Right forelimb (tissue), 1 donor: Measurements from ENCODE around the gene SORT1.
"Not testable (repeated sequence)": the region's sequence is repeated elsewhere in the genome, so short reads cannot be mapped to it uniquely, and the experiment has no call there.

Experiments used
- DNase-seq: peaks from one replicate; pipeline ENCODE4 v3.0.0-alpha.2; 2018

SORT1 gene

DNA sequence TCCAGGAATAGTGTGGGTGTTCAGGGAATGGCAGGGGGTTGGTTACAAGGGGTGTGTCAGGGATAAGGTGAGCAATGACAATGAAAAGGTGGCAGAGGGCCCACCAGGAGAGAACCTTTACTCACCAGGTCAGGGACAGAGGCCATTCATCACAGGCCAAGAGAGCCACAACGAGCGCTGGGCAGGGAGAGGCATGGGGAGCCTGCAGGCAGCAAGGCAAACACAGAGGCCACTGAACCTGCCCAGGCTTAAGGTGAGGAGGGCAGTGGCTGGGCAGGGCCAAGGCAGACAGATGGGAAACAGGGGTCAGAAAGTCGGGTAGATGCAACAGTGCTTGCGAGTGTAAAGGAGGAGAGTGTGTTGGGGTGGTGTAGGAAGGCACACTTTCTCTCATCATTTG is 62.6 kb downstream of the SORT1 start:
- no peak for DNase-seq

DNA sequence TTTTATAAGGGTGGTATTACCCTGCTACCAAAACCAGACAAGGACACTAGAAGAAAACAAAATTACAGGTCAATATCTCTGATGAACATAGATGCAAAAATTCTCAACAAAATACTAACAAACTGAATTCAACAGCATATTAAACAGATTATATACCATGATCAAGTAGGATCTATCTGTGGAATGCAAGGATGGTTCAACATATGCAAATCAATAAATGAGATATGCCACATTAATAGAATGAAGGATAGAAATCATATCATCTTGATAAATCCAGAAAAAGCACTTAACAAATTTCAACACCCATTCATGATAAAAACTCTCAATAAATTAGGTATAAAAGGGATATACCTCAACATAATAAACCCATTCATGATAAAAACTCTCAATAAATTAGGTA is 66.6 kb downstream of the SORT1 start:
- DNase-seq = no peak

DNA sequence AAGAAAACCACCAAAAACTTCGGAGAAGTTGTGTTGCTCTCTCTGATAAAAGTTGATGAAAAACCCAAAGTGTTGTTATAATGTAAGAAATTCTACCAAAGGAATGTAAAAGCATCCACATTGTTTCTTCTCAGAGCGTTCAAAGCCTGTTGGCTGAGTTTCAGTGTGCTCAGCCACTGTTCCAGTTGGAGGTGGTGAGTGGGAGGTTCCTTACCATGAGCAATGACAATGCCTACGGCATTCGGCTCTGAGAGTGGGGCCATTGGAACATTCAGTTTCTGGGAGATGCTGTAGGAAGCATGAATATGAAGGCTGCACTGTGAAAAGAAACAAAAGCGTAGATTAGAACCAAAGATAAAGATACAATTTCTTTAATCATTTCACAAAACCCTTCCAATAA is 70.4 kb downstream of the SORT1 start:
- DNase-seq = no peak

DNA sequence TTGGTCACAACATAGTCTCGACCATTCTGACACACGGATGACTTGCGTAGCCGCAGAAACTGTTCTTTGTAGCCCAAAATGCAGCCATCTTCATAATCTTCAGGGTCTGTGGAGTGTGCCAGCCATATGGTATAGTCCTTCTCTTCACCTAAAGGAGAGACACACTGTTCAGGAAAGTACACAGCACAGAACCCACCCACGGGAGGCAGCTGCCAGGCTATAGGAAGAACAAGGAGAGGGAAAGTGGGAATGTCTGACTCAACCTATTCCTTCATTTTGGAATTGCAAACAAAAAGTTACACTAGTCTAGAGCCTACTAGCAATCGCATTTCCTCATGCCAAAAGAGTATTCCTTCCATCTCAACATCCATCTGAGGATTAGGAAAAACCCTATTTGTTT is 74.7 kb downstream of the SORT1 start:
- DNase-seq = no peak

DNA sequence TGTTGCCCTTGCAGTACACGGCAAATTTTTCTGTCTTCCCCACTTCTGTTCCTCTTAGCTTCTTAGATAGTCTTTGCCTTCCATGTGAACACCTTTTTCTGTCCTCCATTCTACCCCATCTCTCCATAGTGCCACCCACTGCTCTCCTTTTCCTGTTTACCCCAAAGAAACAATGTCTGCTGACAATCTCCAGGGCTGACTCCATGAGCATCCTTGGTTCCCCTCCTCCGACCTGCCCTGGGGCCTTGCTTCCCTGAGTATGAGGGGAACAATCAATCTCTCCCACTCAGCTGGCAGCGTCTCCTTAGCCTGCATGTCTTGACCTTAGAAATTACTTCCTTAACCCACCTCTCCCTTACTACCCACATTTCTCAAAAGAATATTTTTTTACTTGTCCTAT is 78.6 kb downstream of the SORT1 start:
- DNase-seq = peak; percentile 9

DNA sequence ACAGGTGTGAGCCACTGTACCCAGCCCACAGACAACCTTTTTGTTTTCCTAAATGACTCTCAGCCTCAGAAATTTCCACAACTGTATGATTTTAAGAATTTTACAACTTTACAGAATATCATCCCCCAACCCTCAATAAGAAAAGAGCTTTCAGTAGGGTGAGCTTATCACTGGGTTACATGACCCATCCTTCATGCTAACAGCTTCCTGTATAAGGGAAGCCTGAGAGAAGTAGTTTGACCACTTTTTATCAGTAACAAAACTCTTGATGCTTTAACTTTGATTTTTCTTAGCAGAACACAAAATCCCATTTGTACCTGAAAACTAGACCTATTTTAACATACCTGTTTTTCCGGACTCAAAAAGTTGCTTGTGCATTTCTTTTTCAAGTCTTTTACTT is 81.2 kb downstream of the SORT1 start:
- DNase-seq = no peak

DNA sequence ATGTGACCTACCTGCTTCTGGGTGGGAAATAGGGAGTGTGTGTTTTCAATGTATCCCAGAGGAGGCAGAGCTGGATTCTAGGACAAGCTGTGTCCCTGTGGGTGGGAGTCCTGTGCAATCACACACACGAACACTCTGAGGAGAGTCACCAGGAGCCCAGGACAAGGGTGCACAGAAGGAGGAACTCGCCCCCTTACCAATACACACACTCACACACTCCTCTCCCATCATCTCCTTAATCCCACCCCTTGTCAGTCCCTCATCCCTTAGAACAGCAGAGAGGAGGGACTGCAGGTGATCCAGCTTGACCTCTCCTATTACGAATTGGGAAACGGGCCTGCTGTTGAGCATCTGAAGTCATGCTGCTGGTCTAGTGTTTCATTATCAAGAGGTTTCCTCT is 82.4 kb downstream of the SORT1 start:
- peak; percentile 9 for DNase-seq

DNA sequence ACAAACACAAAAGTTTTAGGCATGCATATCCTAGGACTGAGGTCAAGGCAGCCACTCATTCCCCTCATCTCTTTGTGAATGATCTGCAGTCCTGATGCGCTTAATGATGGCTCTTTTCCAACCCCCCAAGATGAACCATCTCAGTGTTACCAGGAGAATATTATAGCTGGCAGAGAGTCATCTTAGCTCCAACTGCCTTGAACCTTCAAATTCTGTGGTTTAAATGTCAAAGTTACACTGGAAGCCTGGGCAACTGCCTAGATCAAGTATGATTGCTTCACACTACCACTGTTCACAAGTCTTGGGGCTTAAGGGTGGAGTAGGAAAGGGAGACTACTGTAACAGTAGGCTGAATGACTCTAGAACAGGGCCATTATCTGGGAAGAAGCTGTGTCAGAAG is 82.9 kb downstream of the SORT1 start:
- DNase-seq = peak; percentile 19

DNA sequence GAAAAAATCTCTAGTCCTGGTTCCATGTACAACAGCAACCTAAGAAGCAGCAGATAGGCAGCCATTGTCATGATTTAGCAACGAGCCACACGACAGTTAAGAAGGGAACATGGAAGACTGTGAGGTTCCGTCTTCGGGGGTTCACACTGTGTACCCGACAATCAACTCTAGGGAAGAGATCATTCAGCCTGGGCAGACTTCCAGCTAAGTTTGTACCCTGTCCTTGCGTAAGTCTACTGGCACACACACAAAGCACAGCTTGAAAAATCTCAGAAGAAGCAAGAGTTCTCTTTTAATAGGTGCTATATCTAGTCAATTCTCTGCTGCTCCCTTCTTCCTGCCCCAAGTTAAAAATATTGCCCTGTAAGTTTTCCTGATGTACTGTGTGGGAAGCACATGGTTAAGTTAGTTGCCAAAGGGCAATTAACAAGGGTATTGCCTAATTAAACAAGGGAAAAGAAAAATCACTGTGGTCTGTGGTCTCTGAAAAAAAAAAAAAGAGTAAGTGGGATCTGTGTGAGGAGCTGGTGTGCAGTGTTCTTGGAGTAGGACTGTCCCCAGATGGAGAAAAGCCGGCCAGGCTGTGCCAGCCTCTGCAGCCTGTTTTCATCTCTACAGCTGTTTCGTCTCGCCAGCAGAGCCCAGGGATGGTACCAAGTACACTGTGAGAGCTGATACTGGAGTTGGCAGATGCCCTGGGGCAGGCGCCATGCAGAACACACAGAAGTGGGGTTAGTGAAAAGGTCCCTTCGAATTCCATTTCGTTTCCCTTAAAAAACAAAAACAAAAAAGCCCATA is 84.5 kb downstream of the SORT1 start:
- DNase-seq = peak; percentile 40

DNA sequence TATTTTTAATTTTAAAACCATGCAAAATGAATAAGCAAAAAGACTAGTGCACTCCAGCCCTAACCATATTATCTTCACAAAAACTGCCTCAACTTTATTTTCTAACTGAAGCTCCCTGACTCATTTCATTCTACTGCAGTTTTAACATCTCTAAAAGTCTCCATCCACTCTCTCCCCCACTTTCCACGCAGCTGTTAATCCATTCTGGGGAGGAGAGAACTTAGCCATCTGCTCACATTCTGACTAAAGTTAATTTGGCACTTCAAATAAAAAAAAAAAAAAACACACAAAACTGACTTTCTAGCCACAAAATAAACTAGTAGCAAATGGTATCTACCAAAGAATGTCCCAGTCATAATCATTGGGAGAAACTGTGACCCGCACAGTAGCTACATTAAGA is 85.5 kb downstream of the SORT1 start:
- DNase-seq = no peak

DNA sequence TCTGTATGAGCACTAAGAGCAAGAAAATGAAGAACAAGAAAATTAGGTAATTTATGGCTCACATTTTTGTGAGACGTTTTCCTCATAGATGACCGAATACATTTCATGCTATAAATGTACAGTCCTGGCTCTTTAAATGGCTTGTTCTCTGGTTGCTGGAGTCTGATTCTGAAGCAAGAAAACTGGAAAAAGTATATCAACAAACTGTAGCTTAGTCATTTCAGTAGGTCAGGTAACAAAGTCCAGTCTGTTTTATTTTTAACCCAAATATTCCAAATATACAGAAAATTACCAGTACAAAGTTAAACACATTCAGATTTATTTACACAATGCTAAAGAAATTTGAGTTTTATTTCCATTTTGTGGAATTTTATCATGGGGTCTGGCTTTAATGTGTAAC is 88.4 kb downstream of the SORT1 start:
- no peak for DNase-seq

DNA sequence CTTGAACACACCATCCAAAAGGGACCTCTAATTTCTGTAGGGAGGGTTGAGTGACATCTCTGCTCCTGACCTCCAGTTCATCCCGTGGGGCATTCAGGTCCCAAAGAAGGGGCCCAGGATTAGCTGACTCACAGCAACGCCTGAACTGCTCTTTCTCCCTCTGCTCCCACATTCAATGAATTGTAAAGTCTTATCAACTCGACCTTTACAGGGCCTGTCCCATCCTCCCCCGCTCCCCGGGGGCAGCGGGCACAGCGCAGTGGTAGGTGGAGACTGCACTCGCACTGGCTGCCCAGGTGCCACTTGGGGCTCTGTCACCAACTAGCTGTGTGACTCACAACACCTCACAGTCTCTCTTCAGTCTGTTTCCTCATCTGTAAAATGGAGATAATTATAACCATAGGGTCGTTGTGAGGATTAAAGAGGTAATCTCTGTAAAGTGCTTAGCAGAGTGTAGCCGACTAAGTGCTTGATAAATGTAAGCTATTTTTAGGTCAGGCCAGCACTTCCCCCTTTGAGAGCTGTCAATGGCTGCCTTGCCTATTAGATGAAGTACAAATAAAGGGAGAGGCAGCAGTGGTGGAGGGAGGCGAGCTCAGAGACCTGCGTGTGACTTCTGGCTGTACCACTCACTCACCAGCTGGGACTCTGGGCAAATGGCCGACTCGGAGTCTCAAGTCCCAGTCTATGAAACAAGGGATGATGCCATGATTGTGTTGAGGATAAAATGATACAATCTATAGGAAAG is 90.3 kb downstream of the SORT1 start:
- DNase-seq = no peak

DNA sequence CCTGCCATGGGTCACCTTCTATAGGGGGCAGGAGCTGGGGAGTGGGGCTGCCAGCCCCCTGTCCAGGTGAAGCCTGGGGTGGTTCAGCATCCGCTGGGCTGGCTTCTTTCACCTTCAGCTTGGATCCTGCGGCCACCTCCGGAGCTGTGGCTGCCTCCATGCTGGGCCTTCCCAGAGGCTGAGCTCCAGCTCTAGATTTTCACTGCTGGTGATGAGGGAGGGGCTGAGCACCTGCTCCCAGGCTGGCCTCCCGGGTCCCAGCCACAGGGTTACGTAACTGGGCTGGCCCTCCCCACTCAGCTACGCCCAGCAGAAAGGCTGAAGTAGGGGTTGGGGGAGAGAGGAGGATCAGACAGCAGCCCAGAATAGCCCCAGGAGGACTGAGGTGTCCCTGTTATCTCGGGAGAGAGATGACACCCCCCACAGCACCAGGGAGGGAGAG is 90.9 kb downstream of the SORT1 start, which contains the start of gene MYBPHL:
MYBPHL (minus strand) TSS at position 180 of the 442 bp plus-strand sequence; CDS start at position 160, 20 bp downstream.
- no peak for DNase-seq

DNA sequence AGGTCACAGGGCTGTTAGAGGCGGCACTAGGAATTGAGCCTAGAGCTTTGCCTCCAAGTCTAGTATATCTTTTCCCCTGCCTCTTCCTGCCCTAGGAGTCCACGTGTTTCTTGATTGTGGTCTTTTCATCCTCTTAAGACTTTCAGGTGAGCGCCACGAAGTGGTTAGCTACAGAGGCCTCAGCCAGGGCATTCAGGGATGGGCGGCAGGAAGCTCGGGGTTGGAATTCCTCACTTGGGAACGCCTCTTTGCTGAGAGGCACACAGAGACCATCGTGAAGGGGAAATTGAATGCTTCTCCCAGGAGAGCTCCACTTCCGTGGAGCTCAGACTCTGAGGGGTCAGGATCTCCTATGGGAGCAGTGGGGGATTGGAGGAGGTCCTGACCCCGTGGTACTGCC is 91.7 kb downstream of the SORT1 start:
- not testable (repeated sequence) for DNase-seq

DNA sequence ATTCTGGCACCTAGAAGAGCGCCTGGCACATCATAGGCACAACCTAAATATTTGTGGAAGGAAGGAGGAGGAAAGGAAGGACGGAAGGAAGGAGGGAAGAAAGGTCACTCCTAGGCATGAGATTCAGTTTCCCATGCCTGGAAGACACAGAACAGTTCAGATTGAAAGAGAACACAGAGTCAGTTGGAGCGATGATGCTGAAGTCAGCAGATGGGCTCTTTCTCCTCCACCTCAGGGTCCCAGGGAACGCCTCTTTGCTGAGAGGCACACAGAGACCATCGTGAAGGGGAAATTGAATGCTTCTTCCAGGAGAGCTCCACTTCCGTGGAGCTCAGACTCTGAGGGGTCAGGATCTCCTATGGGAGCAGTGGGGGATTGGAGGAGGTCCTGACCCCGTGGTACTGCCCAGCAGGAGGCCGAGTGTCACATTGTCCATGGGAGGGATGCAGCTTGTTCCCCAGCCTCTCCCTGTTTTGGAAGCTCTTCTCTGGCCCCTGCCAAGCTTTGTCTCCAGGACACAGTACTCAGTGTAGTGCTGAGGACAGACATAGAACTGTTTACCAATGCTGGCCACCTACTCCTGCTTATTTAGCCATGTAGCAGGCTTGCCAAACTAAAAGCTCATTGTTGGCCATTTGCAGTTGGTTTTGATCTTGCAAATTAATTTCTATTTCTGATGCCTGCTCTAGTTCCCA is 93.3 kb downstream of the SORT1 start:
- no peak for DNase-seq

DNA sequence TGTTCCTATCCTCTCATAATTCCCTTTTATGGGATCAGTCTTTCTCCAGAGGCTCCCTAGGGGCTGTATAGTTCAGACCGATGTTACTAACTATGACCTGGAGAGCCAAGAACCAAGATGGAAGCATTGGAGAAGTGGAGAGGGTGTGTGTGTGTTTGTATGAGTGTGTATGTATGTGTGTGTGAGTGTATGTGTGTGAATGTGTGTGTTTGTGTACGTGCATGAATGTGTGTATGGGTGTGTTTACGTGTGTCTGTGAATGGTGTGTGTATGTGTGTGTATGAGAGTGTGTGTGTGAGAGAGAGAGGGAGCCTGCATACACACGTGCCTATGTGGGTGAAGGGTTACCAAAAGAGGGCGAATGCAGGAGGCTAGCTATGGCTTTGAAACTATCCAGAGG is 95.8 kb downstream of the SORT1 start:
- DNase-seq = no peak

DNA sequence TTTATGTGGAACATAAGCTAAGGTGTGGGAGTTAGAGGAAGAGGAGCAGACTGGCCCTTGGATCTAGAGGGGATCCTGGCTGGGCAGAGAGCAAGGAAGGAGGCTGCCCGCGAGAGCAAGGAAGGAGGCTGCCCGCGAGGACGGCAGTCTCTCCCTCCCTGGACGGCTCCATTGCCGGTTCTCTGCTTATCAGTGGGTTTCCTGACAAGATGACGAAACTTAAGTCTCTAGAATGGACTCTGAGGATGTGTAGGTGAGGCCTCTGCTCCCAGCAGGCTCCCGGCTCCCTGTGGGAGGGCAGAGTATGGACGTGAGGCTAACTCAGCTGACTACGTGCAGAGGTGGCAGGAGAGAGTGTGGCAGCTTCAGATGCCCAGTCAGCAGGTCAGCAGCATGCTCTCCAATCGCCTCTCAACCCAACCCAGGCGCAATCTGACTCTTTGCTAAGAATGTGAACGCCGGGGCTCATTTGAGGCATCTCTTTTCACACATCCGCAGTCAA is 97.0 kb downstream of the SORT1 start:
- DNase-seq = no peak

DNA sequence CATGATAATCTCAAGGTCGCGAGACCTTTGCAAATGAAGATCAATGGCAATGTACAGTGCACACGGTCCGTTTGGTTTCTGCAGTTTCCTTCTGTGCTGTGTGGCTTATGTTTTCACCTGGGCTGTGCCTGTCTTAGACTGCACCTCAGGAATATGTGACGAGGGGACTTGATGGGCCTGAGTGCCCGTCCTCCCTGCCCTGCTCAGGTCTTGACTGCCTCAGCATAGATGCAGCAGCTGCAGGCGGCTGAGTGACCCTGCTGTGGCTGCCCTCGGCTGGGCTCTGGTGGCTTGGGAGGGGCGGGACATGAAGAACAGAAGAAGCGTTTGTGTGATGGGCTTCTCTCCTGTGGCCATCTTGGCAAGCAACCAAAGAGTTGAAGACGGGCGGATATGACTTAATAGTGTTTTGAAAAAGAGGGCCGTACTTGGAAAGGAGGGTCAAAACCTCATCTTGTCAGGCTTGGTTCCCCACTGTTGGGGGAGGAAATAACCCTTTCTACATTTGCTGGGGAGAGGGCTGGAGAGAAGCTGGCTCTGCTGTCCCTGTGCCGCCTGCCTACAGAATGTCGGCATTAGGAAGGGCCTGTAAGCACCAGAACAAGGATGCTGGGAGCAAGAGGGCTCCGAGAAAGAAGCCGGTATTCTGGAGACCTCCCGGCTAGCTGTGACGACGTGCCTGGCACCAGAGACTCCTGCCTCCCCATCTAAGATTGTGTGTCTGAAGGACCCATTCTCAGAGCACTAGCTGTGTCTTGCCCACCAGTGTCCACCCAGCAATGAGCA is 98.0 kb downstream of the SORT1 start:
- peak; percentile 72 for DNase-seq

DNA sequence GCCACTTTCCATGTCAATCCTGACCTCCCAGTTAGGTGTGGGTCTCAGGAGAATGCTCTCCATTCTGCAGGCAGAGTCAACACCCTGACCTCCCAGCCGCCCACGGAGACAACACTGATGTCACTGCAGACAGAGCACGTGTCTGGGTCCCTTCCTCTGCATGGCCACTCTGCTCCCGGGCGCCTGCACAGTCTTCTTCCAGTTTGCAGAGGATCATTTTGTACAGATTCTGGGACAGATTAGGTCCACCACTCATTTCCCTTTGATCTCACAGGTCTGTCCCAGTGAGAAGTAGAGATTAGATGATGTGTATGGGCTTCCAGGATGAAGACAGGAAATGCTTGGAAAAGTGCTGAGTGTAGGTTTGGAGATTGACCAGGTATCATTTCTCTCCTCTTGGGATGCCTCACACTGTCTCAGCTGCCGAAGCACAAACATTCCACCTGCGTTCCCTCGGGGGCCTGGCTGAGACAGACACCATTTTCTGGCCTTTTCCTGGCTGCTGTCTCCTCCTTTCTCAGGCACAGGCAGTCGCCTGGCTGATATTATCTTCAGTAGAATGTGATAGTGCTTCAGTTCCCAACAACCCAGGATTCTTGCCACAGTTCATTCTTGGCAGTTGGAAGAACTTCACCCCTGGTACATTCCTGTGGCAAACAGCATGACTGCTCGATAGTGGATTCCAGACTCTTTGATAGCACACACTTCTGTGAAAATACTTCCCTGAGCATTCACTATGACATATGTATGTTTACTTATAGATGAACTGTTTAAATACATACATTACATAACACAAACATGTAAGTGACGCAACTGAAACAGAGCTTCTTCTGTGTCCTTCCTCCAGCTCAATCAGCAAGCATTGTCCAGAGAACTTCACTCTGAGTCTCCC is 98.8 kb downstream of the SORT1 start:
- DNase-seq = peak; percentile 50

DNA sequence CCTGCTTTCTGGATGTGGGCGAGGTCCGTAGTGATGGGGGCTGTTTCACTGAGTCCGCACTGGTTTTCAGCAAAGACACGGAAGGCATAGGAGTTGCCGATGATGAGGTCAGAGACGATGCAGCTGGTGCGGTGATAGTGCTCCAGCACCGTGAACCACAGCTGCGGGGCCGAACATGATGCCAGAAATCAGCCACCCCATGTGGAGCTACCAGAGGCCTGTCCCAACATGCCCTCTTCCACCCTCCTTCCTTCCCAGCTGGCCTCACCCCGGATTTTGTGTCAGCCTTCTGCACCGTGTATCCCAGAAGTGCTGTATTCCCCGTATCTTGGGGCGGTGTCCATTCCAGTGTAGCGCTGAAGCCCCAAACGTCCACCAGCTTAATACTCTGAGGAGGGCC is 100.9 kb downstream of the SORT1 start:
- DNase-seq = no peak

DNA sequence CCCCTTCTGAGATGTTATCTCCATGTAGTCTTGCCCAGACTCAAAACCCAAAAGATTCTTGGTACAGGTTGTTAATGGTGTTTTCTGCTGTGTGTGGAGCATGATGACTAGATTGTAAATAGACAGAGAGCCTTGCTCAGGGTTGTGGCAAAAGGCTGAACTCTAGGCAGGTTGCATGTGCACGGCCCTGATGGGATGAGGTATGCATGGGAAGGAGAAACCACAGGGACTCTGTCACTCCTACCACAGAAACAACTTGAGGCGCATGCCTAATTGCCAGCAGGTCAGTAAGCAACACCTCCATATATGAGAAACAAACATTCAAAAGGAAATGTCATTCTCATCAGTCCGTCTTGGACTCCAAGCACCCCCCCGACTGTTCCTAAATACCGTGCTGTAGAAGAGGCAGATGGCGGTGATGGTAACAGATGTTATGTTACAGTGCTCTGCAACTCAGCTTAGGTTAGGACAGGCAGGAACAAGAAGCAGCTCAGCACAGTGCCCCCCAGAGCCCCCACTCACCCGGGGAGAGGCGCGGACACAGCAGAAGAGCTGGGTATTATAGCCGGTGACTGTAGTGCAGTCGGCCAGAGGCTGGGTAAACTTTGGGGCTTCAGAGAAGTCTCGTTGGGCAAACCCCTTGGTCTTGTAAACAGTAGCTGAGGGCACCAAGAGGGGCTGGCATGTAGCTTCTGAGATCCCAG is 101.9 kb downstream of the SORT1 start:
- no peak for DNase-seq
